C4-2B (cell line): Measurements from ENCODE around the gene TMEM39B.

Source experiments
- H3K27ac ChIP-seq: fragments of 450-650 bp; 2 replicates; pipeline ENCODE4 v1.5.1; 2017
- ZFX ChIP-seq: fragments of 450-650 bp; IDR thresholded peaks from 2 replicates; pipeline ENCODE4 v1.6.1; 2017
- TF ChIP-seq, protein P1 (sequence below): fragments of 450-650 bp; conservative IDR thresholded peaks from 2 replicates; pipeline ENCODE4 v1.5.1; 2017; ENCODE audit warnings: mild to moderate bottlenecking

TMEM39B gene

DNA sequence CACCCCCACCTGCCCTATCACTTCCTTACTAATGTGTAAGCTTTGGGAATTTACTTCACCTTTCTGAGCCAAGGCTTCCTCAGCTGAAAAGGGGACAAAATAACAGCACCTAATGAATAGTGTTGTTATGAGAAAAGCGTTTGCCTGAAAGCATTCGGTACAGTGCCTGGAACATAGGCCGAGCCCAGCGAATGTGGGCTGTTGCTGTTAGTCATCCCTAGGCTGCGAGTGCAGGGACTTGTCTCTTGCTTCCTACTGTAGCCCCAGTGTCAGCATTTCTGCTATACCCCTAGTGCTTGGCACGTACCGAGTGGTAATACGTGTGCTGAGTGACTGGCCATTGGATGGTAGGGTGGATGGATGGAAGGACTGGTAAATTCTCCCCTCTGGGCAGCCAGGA, 18.4 kb downstream of the TMEM39B start:
- TF ChIP-seq, protein P1, sequence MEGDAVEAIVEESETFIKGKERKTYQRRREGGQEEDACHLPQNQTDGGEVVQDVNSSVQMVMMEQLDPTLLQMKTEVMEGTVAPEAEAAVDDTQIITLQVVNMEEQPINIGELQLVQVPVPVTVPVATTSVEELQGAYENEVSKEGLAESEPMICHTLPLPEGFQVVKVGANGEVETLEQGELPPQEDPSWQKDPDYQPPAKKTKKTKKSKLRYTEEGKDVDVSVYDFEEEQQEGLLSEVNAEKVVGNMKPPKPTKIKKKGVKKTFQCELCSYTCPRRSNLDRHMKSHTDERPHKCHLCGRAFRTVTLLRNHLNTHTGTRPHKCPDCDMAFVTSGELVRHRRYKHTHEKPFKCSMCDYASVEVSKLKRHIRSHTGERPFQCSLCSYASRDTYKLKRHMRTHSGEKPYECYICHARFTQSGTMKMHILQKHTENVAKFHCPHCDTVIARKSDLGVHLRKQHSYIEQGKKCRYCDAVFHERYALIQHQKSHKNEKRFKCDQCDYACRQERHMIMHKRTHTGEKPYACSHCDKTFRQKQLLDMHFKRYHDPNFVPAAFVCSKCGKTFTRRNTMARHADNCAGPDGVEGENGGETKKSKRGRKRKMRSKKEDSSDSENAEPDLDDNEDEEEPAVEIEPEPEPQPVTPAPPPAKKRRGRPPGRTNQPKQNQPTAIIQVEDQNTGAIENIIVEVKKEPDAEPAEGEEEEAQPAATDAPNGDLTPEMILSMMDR: no peak
- no peak for TF ChIP-seq ZFX

DNA sequence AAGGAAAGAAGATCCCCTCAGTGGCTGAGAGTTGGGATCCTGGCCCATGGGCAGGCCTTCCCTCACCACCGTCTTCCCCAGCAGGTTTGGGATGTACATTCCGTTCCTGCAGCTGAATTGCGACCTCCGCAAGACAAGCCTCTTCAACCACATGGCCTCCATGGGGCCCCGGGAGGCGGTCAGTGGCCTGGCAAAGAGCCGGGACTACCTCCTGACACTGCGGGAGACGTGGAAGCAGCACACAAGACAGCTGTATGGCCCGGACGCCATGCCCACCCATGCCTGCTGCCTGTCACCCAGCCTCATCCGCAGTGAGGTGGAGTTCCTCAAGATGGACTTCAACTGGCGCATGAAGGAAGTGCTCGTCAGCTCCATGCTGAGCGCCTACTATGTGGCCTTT, 18.9 kb downstream of the TMEM39B start:
- H3K27ac ChIP-seq: no peak overlapping the region; the same call in 1 of the 2 replicates
- TF ChIP-seq ZFX: no peak
- TF ChIP-seq, protein P1: no peak

More for the DNA sequence above, 18.4 kb downstream of the TMEM39B start:
- no peak overlapping the region for H3K27ac ChIP-seq

DNA sequence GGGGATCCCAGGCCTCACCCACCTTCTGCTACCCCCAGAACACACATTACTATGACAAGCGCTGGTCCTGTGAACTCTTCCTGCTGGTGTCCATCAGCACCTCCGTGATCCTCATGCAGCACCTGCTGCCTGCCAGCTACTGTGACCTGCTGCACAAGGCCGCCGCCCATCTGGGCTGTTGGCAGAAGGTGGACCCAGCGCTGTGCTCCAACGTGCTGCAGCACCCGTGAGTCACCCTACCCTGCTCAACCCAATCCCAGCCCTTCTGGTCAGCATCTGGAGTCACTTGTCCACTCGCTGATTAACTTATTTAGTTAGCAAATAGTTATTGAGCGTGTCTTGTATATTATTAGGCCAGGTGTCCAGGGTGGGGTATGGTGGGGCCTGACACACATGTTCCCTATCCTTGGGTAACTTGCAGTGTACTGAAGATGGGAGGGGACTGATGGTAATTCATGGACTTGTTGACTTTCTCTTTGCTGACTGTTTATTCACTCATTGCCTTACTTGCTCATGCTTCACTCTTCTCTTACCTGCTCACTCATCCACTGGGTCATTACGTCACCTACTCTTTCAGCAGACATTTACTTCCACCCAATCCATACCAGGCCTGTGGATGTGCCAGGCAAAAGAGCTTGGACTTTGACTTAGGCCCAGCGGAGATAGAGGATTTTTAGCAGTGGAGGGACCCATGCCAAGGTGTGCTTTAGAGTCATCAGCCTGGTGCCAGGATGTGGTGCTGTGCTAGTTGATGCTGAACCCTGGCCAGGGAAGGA, 22.2 kb downstream of the TMEM39B start:
- no peak for TF ChIP-seq ZFX
- TF ChIP-seq, protein P1: no peak
- no peak overlapping the region for H3K27ac ChIP-seq

DNA sequence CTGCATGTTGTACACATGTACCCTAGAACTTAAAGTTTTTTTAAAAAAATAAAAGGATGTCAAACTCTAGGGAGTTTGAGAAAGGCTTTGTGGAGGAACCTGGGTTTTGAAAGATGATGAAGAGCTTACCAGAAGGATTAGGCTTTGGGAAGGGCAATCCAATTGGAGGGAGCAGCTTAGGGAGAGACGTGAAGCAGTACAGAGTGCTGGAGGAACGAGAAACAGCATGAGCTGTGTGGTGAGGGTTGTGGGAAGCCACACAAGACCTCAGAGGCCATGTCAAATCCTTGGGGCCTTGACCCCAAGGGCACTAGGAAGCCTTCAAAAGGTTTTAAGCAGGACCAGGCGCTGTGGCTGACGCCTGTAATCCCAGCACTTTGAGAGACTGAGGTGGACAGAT, 26.7 kb downstream of the TMEM39B start:
- TF ChIP-seq ZFX: no peak
- TF ChIP-seq, protein P1: no peak
- no peak overlapping the region for H3K27ac ChIP-seq

DNA sequence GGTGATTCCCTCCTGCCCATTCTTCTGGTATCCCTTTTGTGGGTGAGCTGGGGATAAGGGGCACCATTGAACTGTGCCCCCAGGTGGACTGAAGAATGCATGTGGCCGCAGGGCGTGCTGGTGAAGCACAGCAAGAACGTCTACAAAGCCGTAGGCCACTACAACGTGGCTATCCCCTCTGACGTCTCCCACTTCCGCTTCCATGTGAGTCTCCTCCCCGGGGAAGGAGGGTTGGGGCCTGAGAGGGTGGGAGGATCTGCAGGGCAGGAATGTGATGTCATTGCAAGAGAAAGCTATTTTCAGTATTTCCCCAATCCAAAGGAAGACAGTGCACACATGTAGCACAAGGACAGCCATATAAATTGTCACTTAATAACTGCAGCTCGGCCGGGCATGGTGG, 27.6 kb downstream of the TMEM39B start:
- TF ChIP-seq ZFX: no peak
- TF ChIP-seq, protein P1: no peak
- no peak overlapping the region for H3K27ac ChIP-seq

DNA sequence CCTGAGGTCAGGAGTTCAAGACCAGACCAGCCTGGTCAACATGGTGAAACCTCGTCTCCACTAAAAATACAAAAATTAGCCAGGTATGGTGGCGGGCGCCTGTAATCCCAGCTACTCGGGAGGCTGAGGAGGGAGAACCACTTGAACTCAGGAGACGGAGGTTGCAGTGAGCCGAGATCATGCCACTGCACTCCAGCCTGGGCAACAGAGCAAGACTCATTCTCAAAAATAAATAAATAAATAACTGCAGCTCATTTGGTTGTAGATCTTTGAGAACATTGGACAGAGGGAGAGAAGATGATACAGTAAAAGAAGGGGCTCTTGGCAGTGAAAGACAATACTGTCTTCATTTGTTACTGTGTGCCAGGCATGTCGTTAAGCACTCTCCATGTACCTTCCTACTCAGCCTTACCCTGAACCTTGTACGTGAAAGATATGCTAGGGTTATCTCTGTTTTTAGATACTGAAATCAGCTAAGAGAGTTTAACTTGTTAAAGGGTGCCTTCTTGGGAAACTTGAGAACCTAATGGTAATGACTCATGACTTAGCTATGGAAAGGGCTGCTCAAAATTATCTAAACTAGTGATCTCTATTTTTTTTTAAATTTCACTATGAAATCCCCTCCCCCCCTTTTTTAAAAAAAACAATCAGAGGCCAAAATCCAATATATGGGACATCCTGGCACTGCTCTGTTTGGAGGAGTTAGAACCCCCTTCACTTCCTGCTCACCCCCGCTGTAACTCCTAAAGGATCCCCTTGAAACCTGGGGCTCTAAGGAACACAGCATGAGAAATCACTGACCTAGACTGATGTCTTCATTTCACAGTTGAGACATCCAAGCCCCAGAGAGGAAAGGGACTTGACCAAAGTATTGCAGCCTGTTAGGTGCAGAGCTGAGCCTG, 28.3 kb downstream of the TMEM39B start:
- no peak overlapping the region for H3K27ac ChIP-seq
- TF ChIP-seq ZFX: no peak
- TF ChIP-seq, protein P1: no peak

DNA sequence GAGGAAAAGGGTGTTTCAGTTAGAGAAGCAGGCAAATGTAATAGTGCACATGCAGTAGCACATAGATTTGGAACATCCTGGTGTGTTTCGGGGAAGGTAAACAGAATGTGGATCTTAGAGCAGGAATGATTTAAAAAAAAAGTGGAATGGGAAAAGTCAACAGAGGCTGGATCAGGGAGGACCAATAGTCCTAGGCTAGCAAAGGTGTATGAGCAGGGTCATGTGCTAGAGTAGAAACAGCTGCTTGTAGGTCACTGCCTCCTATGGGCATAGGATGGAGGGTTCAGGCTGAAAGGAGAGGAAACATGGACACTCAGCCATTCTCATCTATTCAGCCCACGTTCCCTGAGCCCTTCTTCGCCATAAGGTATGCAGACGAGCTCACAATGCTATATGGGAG, 31.4 kb downstream of the TMEM39B start:
- no peak for TF ChIP-seq ZFX
- TF ChIP-seq, protein P1: no peak
- no peak overlapping the region for H3K27ac ChIP-seq
